SK-N-SH (cell line): ENCODE data around the gene STK16. TPM values are rescaled to one million over a fixed set of nuclear protein-coding genes. Genes with fewer than 3 reads are reported as not detected.

Experiments used
- CTCF ChIA-PET: fragments of 300-600, 350-600 bp; formaldehyde crosslinking; extraction: SDS; loops from one replicate; lab custom pipeline; 2021; lab: Yijun Ruan, JAX
- POLR2A ChIA-PET: fragments of 350-600 bp; sonication (Branson Sonifier 250); formaldehyde crosslinking; extraction: SDS; loops from one replicate; lab custom pipeline; 2020; ENCODE audit warnings: antibody characterized with exemption, inconsistent platforms; lab: Yijun Ruan, JAX
- DNase-seq: peaks from one replicate; pipeline ENCODE4 v3.0.0; 2012
- H2AFZ ChIP-seq: fragments of 200-600 bp; sonication (generic); 2 replicates; pipeline ENCODE4 v1.8.1; 2016; ENCODE audit warnings: antibody characterized with exemption, mild to moderate bottlenecking, low read depth
- H3F3A ChIP-seq: fragments of 200-600 bp; sonication (generic); replicated peaks from 2 replicates; pipeline ENCODE3; 2016; ENCODE audit warnings: antibody characterized with exemption, mild to moderate bottlenecking; ENCODE audit not compliant: insufficient read depth
- H3K27ac ChIP-seq, 2 experiments: fragments of 200-500 bp in 1 of 2; fragments of 200-600 bp in 1 of 2; sonication (Bioruptor generic) in 1 of 2; sonication (generic), shearing (Covaris generic) in 1 of 2; 2 replicates each; pipeline versions ENCODE4 v1.5.1 to v1.6.1; 2014 to 2016; ENCODE audit warnings: low read depth in 2 of 2, inconsistent platforms in 1 of 2, low read length in 1 of 2, mild to moderate bottlenecking in 1 of 2, mixed read lengths in 1 of 2
- H3K27me3 ChIP-seq: fragments of 200-600 bp; sonication (generic), shearing (Covaris generic); 2 replicates; pipeline ENCODE4 v1.6.1; 2016; ENCODE audit warnings: mixed run types; ENCODE audit not compliant: insufficient read depth
- H3K36me3 ChIP-seq, 2 experiments: fragments of 200-500 bp in 1 of 2; fragments of 200-600 bp in 1 of 2; sonication (Bioruptor generic) in 1 of 2; sonication (generic) in 1 of 2; replicated peaks in 1 of 2; 2 replicates each; pipeline versions ENCODE3 to v1.5.1; 2014 to 2016; ENCODE audit warnings: low read length in 1 of 2, mild to moderate bottlenecking in 1 of 2; ENCODE audit not compliant: insufficient read depth in 2 of 2, control insufficient read depth in 1 of 2
- H3K4me1 ChIP-seq, 2 experiments: fragments of 200-500 bp in 1 of 2; fragments of 200-600 bp in 1 of 2; sonication (Bioruptor generic) in 1 of 2; sonication (generic), shearing (Covaris generic) in 1 of 2; 2 replicates each; pipeline versions ENCODE4 v1.5.1 to v1.6.1; 2014 to 2016; ENCODE audit warnings: low read depth in 1 of 2, low read length in 1 of 2, mixed run types in 1 of 2; ENCODE audit not compliant: insufficient read depth in 2 of 2, control insufficient read depth in 1 of 2
- H3K4me2 ChIP-seq: fragments of 200-600 bp; sonication (generic), shearing (Covaris generic); 2 replicates; pipeline ENCODE4 v1.6.1; 2017; ENCODE audit warnings: mixed run types
- H3K4me3 ChIP-seq, 2 experiments: fragments of 200-500 bp in 1 of 2; fragments of 200-600 bp in 1 of 2; sonication (Bioruptor generic) in 1 of 2; sonication (generic), shearing (Covaris generic) in 1 of 2; 2 replicates each; pipeline versions ENCODE4 v1.5.1 to v1.8.1; 2014 to 2016; ENCODE audit warnings: low read depth in 2 of 2, inconsistent platforms in 1 of 2, low read length in 1 of 2, mild to moderate bottlenecking in 1 of 2, mixed read lengths in 1 of 2, moderate library complexity in 1 of 2
- H3K79me2 ChIP-seq: fragments of 200-600 bp; sonication (generic); 2 replicates; pipeline ENCODE4 v1.8.1; 2017; ENCODE audit warnings: mild to moderate bottlenecking; ENCODE audit not compliant: insufficient read depth
- H3K9ac ChIP-seq: fragments of 200-600 bp; sonication (generic); 2 replicates; pipeline ENCODE4 v1.6.1; 2017; ENCODE audit warnings: mixed run types
- H3K9me2 ChIP-seq: fragments of 200-600 bp; sonication (generic); 2 replicates; pipeline ENCODE4 v1.6.1; 2017; ENCODE audit warnings: mixed run types
- H3K9me3 ChIP-seq: fragments of 200-600 bp; sonication (generic); 2 replicates; pipeline ENCODE4 v1.6.1; 2017; ENCODE audit warnings: mixed run types, mild to moderate bottlenecking, moderate library complexity
- H4K20me1 ChIP-seq: fragments of 200-600 bp; sonication (generic); 2 replicates; pipeline ENCODE4 v1.6.1; 2017; ENCODE audit warnings: mild to moderate bottlenecking, mixed run types; ENCODE audit not compliant: insufficient read depth
- EP300 ChIP-seq, 2 experiments: IDR thresholded peaks; 2 replicates each; pipeline versions ENCODE4 v1.4.0 to v1.6.1; 2012; ENCODE audit warnings: borderline replicate concordance in 1 of 2, low read depth in 1 of 2, low read length in 1 of 2
- FOXJ3 ChIP-seq: sonication (generic); formaldehyde crosslinking; IDR thresholded peaks from 2 replicates; pipeline ENCODE4 v1.5.1; 2020; ENCODE audit warnings: mild to moderate bottlenecking, missing genetic modification reagents
- GATA2 ChIP-seq: sonication (generic); formaldehyde crosslinking; IDR thresholded peaks from 2 replicates; pipeline ENCODE4 v1.5.0; 2020; ENCODE audit warnings: mild to moderate bottlenecking, missing genetic modification reagents
- NFIC ChIP-seq: IDR thresholded peaks from 2 replicates; pipeline ENCODE4 v1.4.0; 2012; ENCODE audit warnings: borderline replicate concordance
- PBX3 ChIP-seq: IDR thresholded peaks from 2 replicates; pipeline ENCODE4; 2012
- POLR2AphosphoS5 ChIP-seq: IDR thresholded peaks from 2 replicates; pipeline ENCODE4 v1.6.1; 2012; ENCODE audit warnings: low read depth, low read length
- RCOR1 ChIP-seq: fragments of 150-350 bp; IDR thresholded peaks from 2 replicates; pipeline ENCODE4 v1.6.1; 2017; ENCODE audit warnings: antibody characterized with exemption, low read length
- RXRA ChIP-seq: IDR thresholded peaks from 2 replicates; pipeline ENCODE4 v1.4.0; 2012; ENCODE audit warnings: low read depth, mild to moderate bottlenecking, borderline replicate concordance
- SIN3A ChIP-seq: IDR thresholded peaks from 2 replicates; pipeline ENCODE4 v1.6.1; 2012; ENCODE audit warnings: low read depth, mild to moderate bottlenecking, low read length, moderate library complexity, borderline replicate concordance
- SMC3 ChIP-seq: IDR thresholded peaks from 2 replicates; pipeline ENCODE4 v1.6.1; 2012; ENCODE audit warnings: low read depth, low read length, improper control_type of control experiment
- TAF1 ChIP-seq: IDR thresholded peaks from 2 replicates; pipeline ENCODE4 v1.6.1; 2012; ENCODE audit warnings: low read depth, mild to moderate bottlenecking, low read length, moderate library complexity, borderline replicate concordance
- TEAD4 ChIP-seq: IDR thresholded peaks from 2 replicates; pipeline ENCODE4 v1.4.0; 2012; ENCODE audit warnings: mild to moderate bottlenecking, borderline replicate concordance; ENCODE audit not compliant: insufficient read depth
- USF1 ChIP-seq: IDR thresholded peaks from 2 replicates; pipeline ENCODE4 v1.4.0; 2012; ENCODE audit warnings: low read depth, borderline replicate concordance
- ZBTB33 ChIP-seq: IDR thresholded peaks from 2 replicates; pipeline ENCODE4 v1.4.0; 2012; ENCODE audit warnings: low read depth, borderline replicate concordance
- WGBS: methylation state at CpG from one replicate; pipeline ENCODE4 v1.1.6; 2017; ENCODE audit warnings: low lambda C conversion rate; 5-methylcytosine and 5-hydroxymethylcytosine counted together
- polyA plus RNA-seq, 3 experiments: library from polyadenylated mRNA; depleted of rRNA; stranded (reverse); fragments of >200 nt; gene quantifications; 2 replicates each; pipeline ENCODE4 v1.2.3, GENCODE V29; 2012

The STK16 gene
- polyA plus RNA-seq, 1 of the 3 experiments (the other 2 are of a cell fraction): 57.6 TPM

GRCh38 chr2:219289195-219289536, 43.9 kb downstream of the STK16 start:
- POLR2A ChIA-PET: interaction anchor here (0.9 kb wide), 1 partner anchor 10 kb away, joined by 3 read pairs; the partner anchor contains the start of gene DNAJB2
- WGBS: 86% methylated on average over 5 of the region's 6 CpGs
- peaks cover 4 to 8% of the 10 kb centered on the region in 2 experiments; a peak in 1 of 4 replicates for H3K4me1 ChIP-seq
- H4K20me1 ChIP-seq: no peaks in the 10 kb centered on the region
- H3F3A ChIP-seq: peaks cover 12% of the 10 kb centered on the region
- no peaks in the 10 kb centered on the region for H3K27me3 ChIP-seq
- peak overlapping the region; percentile 9 to 46; a peak in 1 of 4 replicates for H3K27ac ChIP-seq
- H3K4me3 ChIP-seq: no peak overlapping the region
- no peaks in the 10 kb centered on the region for H3K9me2 ChIP-seq
- H3K9me3 ChIP-seq: no peaks in the 10 kb centered on the region
- no peaks in the 10 kb centered on the region for H3K79me2 ChIP-seq
- H2AFZ ChIP-seq: no peak overlapping the region
- TF ChIP-seq SIN3A: no peak
- TF ChIP-seq TAF1: no peak
- TF ChIP-seq PBX3: no peak
- no peak for TF ChIP-seq SMC3
- TF ChIP-seq ZBTB33: no peak
- TF ChIP-seq FOXJ3: no peak
- TF ChIP-seq EP300 (IDR thresholded peaks at IDR 0.05; ENCODE audit: borderline replicate concordance in 1 of 2, low read depth in 1 of 2, low read length in 1 of 2): no peak
- no peak for TF ChIP-seq USF1
- TF ChIP-seq POLR2AphosphoS5: no peak
- no peak for TF ChIP-seq NFIC
- no peak for TF ChIP-seq RXRA
- no peak for TF ChIP-seq TEAD4
- TF ChIP-seq GATA2 (CRISPR knock-in tag): no peak
- no peak for TF ChIP-seq RCOR1
- H3K9ac ChIP-seq: no peak overlapping the region
- H3K4me2 ChIP-seq: peak overlapping the region; percentile 66; the same call in 1 of the 2 replicates
- no peak for DNase-seq
- CTCF ChIA-PET: interaction anchor here (1.3 to 9.0 kb wide), 4 partner anchors 10 to 129 kb away, joined by 3 to 312 read pairs (median 4); partner anchors contain the start of gene DNAJB2
- peaks cover 0 to 8% of the 10 kb centered on the region in 2 experiments for H3K36me3 ChIP-seq
